Stimulated activated naive CD8-positive, alpha-beta T cell treated with anti-CD3 and anti-CD28 coated beads, Interleukin-15, Interleukin-2, amounts not matched to agents 100 ng/mL and 50 ng/mL, for 24 hours (primary cell): ENCODE data around the gene SVOPL.

Source experiments
- H3K27ac Mint-ChIP-seq: one replicate; pipeline ENCODE4 v1.8.0; 2021; ENCODE audit warnings: mild to moderate bottlenecking, mixed read lengths
- H3K27me3 Mint-ChIP-seq: one replicate; pipeline ENCODE4 v1.8.0; 2021; ENCODE audit warnings: mixed read lengths
- H3K36me3 Mint-ChIP-seq: one replicate; pipeline ENCODE4 v1.8.0; 2021; ENCODE audit warnings: low read depth, mixed read lengths
- H3K4me1 Mint-ChIP-seq: one replicate; pipeline ENCODE4 v1.8.0; 2021; ENCODE audit warnings: low read depth, mixed read lengths
- H3K4me3 Mint-ChIP-seq: one replicate; pipeline ENCODE4 v1.8.0; 2021; ENCODE audit warnings: mild to moderate bottlenecking, mixed read lengths
- H3K9me3 Mint-ChIP-seq: one replicate; pipeline ENCODE4 v1.8.0; 2021; ENCODE audit warnings: mixed read lengths

SVOPL gene

DNA sequence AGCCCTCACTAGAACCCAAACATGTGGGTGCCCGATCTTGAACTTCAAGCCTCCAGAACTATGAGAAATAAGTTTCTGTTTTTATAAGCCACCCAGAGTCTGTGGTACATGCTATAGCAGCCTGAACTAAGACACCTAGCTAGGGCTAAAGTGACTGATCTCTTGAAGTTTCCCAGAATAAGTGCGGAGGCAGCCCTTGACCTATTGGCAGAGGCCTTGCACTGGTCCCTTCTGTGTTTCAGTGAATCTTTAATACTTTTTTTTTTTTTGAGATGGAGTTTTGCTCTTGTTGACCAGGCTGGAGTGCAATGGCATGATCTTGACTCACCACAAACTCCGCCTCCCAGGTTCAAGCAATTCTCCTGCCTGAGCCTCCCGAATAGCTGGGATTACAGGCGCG, 85.1 kb downstream of the SVOPL start:
- no peak overlapping the region for H3K4me3 Mint-ChIP-seq
- H3K36me3 Mint-ChIP-seq, result no peaks in the 10 kb centered on the region
- H3K27me3 Mint-ChIP-seq, result no peaks in the 10 kb centered on the region
- H3K4me1 Mint-ChIP-seq, result no peaks in the 10 kb centered on the region
- no peak overlapping the region for H3K27ac Mint-ChIP-seq
- H3K9me3 Mint-ChIP-seq, result no peaks in the 10 kb centered on the region

DNA sequence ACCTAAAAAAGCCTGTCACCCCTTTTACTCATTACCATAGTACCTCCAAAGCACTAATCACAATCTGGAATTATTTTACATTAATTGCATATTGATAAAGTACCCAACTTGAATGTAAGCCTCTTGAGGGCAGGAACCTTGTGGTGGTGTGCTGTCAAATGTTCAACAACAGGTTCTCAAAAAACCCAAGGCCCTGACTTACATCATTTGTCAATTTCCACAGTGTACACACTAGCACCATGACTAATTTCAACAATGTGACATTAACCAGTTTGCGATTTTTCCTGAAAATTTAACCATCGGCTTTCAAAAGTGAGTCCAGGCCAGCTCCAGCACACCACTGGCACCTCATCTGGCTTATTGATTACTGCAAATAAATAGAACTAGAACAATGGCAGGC, 87.5 kb downstream of the SVOPL start:
- Mint-ChIP-seq H3K36me3 (no peaks in the 10 kb centered on the region), H3K4me3 (no peak overlapping the region), H3K4me1 (peaks cover 5% of the 10 kb centered on the region), H3K27ac (no peak overlapping the region), H3K9me3 (no peaks in the 10 kb centered on the region), H3K27me3 (no peaks in the 10 kb centered on the region)

DNA sequence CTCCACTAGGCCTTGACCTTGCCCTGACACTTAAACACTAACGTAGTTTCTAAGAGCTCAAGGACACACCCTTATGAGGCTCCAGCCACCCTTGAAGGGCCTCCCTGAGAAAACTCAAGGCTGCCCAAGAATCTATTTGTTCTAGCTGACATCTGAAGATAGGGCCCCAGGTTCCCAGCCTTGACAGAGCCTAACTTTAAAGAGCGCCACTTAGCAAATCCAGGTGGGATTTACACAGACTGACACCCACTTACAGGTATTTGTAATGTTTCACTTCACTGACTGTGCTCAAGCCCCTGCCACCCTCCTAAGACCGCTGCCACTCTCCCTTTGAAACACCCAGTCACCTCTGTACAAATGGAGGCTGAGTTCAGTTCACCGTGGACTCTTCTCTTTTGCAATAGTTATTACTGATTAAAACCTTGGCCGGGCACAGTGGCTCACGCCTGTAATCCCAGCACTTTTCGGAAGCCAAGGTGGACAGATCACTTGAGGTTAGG, 90.4 kb downstream of the SVOPL start:
- no peaks in the 10 kb centered on the region for H3K36me3 Mint-ChIP-seq
- no peak overlapping the region for H3K4me3 Mint-ChIP-seq
- H3K9me3 Mint-ChIP-seq, result no peaks in the 10 kb centered on the region
- no peaks in the 10 kb centered on the region for H3K27me3 Mint-ChIP-seq
- no peak overlapping the region for H3K27ac Mint-ChIP-seq
- peaks cover 21% of the 10 kb centered on the region for H3K4me1 Mint-ChIP-seq

DNA sequence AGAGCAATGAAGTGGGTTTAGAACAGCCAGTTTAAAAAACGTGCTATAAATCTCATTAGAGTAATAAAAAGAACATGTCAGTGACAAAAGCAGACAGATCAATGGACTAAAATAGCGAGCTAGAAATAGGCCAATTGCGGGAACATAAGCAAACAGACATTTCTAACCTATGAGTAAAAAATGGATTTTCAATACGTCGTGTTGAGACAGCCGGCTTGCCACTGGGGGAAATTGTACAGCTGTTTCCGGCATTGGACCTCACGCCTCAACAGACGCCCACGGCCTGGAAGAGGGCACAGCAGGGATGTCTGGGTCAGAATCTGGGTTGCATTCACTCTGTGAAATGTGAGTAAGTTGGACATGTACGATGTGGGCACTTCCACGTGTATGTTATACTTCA, 92.9 kb downstream of the SVOPL start:
- Mint-ChIP-seq H3K36me3 (no peaks in the 10 kb centered on the region), H3K4me3 (no peak overlapping the region), H3K9me3 (no peaks in the 10 kb centered on the region), H3K4me1 (peaks cover 21% of the 10 kb centered on the region), H3K27ac (no peak overlapping the region), H3K27me3 (no peaks in the 10 kb centered on the region)

DNA sequence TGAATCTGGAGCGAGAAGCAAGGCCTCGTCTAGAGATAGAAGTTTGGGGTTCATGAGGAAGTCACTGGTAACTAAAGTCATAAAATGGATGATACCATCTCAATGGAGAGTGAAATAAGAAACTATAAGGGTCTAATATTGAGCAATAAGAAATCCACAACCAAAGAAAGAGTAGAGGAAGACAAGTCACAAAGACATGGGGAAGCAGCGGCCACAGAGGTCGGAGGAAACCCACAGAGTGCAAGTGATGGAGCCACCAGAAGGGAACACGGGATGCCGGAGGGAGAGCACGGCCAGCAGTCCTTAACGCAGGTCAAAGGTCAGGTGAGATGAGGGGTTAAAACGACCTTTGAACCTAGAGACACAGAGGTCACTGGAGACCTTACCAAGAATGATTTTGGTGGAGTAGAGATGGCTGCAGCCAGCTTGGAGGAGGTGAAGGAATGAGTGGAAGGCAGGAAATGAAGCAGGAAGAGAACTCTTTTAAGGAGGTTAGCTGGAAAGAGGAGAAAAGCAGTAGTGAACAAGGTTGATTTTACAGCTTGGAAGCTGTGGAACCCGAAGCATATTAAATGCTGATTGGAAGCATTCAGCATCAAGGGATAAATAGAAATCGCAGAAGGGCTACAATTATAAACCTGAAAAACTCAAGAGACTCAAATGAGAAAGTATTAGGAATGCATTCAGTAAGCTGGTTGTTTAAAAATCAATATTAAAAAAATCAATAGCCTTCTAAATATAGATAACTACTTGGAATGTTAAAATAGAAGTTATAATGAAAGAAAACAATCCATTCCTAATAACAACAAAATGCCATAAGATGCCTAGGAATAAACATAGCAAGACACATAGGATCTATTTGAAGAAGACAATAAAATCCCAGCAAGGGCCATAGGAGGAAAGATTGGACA, 93.7 kb downstream of the SVOPL start:
- H3K4me1 Mint-ChIP-seq, result peaks cover 21% of the 10 kb centered on the region
- H3K36me3 Mint-ChIP-seq, result no peaks in the 10 kb centered on the region
- H3K27me3 Mint-ChIP-seq, result no peaks in the 10 kb centered on the region

DNA sequence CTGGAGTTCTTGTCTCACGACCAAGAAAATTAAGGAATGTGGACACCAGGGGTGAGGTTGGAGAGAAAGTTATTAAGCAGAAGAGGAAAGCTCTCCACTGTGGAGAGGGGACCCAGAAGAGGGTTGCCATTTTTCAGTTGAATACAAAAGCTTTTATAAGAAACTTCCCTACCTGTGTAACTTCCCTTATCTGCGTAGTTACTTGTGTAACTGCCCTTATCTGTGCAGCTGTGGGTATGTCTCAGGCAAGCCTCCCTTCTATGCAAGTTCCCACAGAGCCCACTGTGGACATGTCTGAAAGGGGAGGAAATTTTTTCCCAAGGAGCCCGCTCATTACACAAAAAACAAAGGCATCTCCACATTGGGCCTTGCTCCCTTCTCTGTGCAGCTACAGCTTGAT, 94.9 kb downstream of the SVOPL start:
- Mint-ChIP-seq H3K4me3 (no peak overlapping the region), H3K4me1 (peaks cover 21% of the 10 kb centered on the region), H3K27ac (no peak overlapping the region), H3K9me3 (no peaks in the 10 kb centered on the region), H3K36me3 (no peaks in the 10 kb centered on the region), H3K27me3 (no peaks in the 10 kb centered on the region)

More for the DNA sequence above, 93.7 kb downstream of the SVOPL start:
- Mint-ChIP-seq H3K27ac (no peak overlapping the region), H3K4me3 (no peak overlapping the region), H3K9me3 (no peaks in the 10 kb centered on the region)

DNA sequence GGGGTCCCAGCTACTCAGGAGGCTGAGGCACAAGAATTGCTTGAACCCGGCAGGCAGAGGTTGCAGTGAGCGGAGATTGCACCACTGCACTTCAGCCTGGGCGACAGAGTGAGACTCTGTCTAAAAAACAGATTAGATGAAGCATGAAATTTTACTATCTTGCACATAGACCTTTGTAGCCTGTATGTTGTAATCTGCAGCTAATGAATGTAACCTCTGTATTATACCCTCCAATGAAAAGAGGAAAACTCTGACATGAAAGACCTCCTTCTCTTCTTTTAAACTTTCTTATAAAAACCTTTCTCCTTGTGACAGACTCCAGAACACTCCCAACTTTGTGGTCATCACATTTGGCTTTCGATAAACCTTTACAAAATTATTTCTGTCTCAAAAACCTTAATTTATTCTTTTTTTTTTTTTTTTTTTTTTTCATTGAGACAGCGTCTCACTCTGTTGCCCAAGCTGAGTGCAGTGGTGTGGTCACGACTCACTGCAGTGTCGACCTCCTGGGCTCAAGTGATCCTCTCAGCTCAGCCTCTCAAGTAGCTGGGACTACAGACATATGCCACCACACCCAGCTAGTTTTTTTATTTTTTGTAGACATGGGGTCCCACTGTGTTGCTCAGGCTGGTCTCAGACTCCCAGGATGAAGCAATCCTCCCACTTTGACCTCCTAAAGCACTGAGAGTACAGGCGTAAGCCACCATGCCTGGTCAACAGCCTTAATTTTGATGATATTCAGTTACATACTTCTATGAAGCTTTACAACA, 97.4 kb downstream of the SVOPL start:
- Mint-ChIP-seq H3K27me3 (no peaks in the 10 kb centered on the region), H3K9me3 (no peaks in the 10 kb centered on the region), H3K4me3 (no peak overlapping the region)

DNA sequence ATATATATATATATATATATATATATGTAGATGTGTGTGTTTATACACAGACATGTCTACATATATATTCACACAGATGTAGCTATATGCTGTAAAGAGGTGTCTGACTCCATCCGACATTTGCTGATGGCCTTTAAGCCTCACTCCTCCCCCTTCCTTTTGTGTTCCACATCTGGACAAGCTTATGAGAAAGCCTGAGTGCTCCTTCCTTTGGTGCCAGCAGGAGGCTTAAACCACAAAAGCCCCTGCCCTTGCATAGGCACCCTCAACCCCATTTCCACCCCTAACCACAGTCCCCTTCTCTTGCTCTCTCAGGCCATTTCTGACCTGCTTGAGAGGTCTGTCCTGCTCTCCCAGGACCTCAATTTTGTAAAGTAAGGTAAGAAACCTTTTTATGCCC, 98.7 kb downstream of the SVOPL start:
- Mint-ChIP-seq H3K27me3 (no peaks in the 10 kb centered on the region), H3K36me3 (no peaks in the 10 kb centered on the region), H3K4me1 (peaks cover 5% of the 10 kb centered on the region), H3K9me3 (no peaks in the 10 kb centered on the region), H3K4me3 (no peak overlapping the region), H3K27ac (no peak overlapping the region)

More for the DNA sequence above, 97.4 kb downstream of the SVOPL start:
- Mint-ChIP-seq H3K4me1 (peaks cover 18% of the 10 kb centered on the region), H3K36me3 (no peaks in the 10 kb centered on the region), H3K27ac (no peak overlapping the region)

DNA sequence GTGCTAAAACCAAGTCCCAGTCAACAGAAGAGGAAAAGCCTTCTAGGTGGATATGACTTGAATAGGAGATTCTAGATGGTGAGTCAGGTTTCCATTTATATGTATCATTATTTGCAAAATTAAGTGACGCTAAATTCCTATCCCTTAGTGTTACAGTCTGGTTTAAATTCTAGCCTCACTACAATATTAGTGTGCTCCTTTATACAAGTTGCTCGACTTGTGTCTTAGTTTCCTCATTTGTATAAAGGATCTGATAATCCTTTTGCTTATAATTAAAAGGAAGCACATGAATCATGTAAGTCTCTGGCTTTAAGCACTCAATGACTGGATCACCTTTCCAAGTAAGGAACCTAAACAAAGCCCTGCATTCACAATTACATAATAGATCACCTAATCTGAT, 105.7 kb downstream of the SVOPL start:
- Mint-ChIP-seq H3K27ac (no peak overlapping the region), H3K4me1 (no peaks in the 10 kb centered on the region), H3K27me3 (no peaks in the 10 kb centered on the region), H3K4me3 (no peak overlapping the region), H3K36me3 (no peaks in the 10 kb centered on the region), H3K9me3 (no peaks in the 10 kb centered on the region)

DNA sequence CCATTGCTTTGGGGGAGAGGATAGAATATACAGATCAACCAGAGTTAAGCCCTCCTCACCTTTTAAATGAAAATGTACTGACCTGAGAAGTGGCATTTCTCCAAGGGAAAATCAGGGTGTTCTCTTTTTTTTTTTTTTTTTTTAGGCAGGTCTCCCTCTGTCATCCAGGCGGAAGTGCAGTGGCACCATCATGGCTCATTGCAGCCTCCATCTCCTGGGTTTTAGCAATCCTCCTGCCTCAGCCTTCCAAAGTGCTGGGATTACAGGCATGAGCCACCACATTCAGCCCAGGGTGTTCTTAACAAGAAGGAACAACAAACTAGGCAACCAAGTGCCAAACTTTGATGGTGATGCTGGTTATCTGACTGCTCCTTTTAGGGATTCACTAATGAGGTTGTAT, 111.0 kb downstream of the SVOPL start:
- H3K4me1 Mint-ChIP-seq, result no peaks in the 10 kb centered on the region
- no peak overlapping the region for H3K4me3 Mint-ChIP-seq
- no peak overlapping the region for H3K27ac Mint-ChIP-seq
- peaks cover 31% of the 10 kb centered on the region for H3K36me3 Mint-ChIP-seq
- H3K27me3 Mint-ChIP-seq, result no peaks in the 10 kb centered on the region
- H3K9me3 Mint-ChIP-seq, result no peaks in the 10 kb centered on the region

DNA sequence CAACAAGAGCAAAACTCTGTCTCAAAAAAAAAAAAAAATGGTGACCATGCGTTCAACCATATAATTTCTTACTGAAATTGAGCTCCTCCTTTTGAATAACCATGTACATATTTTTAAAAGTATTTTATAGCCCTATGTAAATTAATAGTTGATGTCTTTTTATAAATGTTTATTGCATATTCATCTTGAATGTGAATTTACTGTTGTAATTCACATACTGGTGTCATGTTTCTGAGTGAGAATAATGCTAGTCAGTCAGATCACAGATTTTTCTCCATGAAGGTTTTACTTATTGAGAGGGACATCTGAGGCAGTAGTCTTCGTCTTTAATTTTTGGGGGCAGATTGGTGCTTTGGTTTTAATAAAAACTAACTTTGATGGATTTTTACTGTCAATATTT, 112.2 kb downstream of the SVOPL start:
- H3K4me1 Mint-ChIP-seq, result no peaks in the 10 kb centered on the region
- no peak overlapping the region for H3K27ac Mint-ChIP-seq
- H3K36me3 Mint-ChIP-seq, result peaks cover 42% of the 10 kb centered on the region
- H3K9me3 Mint-ChIP-seq, result no peaks in the 10 kb centered on the region
- no peak overlapping the region for H3K4me3 Mint-ChIP-seq
- H3K27me3 Mint-ChIP-seq, result no peaks in the 10 kb centered on the region

DNA sequence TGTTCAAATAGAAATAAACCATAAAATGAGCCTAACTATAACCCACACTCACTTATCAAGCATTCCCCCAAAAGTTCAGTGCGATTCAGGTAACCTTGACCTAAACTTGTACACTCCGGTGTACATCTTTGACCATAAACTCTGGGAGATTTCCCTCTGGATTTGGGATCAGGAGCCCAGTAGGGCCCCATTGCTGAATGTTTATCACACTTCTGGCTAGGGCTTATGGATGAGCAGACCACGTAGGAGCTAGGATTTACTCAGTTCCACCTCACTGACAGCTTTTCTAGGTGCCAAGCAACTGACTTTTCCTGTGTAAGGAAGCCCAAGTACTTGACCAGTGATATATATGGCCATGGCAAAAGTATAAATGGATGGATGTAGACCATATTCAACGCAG, 113.7 kb downstream of the SVOPL start:
- Mint-ChIP-seq H3K9me3 (no peaks in the 10 kb centered on the region), H3K4me1 (no peaks in the 10 kb centered on the region), H3K27ac (no peak overlapping the region), H3K36me3 (peaks cover 52% of the 10 kb centered on the region), H3K4me3 (no peak overlapping the region), H3K27me3 (no peaks in the 10 kb centered on the region)

DNA sequence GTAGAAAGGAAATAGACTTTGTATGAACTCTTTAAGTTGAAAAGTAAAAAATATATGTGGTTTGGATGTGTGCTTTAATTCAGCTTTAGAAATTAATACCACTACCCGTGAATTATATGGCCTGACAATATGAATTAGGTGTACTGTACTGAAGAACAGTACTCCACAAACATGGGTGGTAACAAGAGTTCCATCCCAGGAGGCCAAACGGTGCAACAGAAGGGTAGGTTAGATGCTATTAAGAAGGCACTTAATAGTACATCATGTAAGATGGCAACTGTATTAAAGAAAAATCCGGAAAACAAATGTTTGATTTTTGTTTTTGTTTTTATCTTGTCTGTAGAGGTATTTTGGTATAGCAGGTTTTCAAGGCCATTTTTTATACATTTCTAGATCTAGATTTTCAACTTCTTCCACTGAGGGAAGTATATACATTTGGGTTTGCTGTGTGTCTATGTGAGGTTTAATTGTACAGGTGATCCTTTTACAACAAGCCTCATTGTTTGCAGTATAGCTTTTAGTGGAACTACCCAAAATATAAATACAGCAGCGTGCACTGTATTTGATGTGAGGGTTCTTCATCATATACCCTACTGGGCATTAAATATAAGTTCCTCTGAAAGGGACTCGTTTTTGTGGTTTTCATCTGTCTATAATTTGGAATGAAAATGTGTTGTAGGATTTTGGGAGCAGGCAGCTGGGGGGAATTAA, 115.7 kb downstream of the SVOPL start:
- Mint-ChIP-seq H3K27ac (peak overlapping the region; percentile 6), H3K4me1 (no peaks in the 10 kb centered on the region), H3K27me3 (no peaks in the 10 kb centered on the region), H3K9me3 (no peaks in the 10 kb centered on the region), H3K4me3 (no peak overlapping the region), H3K36me3 (peaks cover 67% of the 10 kb centered on the region)

DNA sequence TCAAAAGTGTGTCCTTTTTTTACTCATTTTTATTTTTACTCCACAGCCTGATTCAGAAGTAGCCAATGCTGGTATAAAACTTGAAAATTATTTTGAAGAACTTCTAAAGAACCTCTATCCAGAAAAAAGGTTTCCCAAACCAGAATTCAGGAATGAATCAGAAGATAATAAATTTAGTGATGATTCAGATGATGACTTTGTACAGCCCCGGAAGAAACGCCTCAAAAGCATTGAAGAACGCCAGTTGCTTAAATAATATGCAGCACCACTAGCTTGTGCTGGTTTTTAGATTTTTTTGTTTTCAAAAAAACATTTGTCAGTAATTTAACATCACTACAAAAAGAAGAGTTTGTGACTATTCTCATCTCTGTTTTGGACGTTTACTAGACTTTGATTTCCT, 116.5 kb downstream of the SVOPL start:
- peaks cover 75% of the 10 kb centered on the region for H3K36me3 Mint-ChIP-seq
- H3K27me3 Mint-ChIP-seq, result no peaks in the 10 kb centered on the region
- H3K4me3 Mint-ChIP-seq, result no peak overlapping the region
- no peak overlapping the region for H3K27ac Mint-ChIP-seq
- H3K9me3 Mint-ChIP-seq, result no peaks in the 10 kb centered on the region
- H3K4me1 Mint-ChIP-seq, result no peaks in the 10 kb centered on the region

DNA sequence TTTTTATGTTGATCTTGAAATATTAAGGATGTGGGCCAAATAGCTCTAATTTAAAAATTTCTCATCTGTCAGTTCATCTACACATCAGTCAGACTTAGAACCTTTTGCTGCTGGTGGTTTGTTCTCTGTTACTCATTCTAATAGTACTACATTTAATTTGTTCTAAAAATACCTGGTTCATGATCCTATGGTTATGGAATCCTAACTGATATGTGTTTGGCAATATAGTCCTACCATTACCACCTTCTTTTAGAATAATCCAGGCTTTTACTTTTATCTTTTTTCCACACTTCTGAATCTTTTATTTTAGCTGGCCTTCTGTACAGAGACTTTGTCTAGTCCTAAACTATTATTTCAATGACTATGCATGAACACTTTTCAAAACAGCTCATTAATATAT, 116.9 kb downstream of the SVOPL start:
- H3K4me1 Mint-ChIP-seq, result no peaks in the 10 kb centered on the region
- peaks cover 79% of the 10 kb centered on the region for H3K36me3 Mint-ChIP-seq
- H3K9me3 Mint-ChIP-seq, result no peaks in the 10 kb centered on the region
- no peaks in the 10 kb centered on the region for H3K27me3 Mint-ChIP-seq
- no peak overlapping the region for H3K4me3 Mint-ChIP-seq
- H3K27ac Mint-ChIP-seq, result peak overlapping the region; percentile 38
